ENCODE results near the gene CAPRIN1. TPM values are rescaled to one million over a fixed set of nuclear protein-coding genes. Genes with fewer than 3 reads are reported as not detected.

CAPRIN1 gene
- total and polyA plus RNA-seq, 8 donors = 196 to 263 (median 250) TPM

GRCh38 chr11:34006876-34007275 lies 44.7 kb upstream of the CAPRIN1 start:
- TF ChIP-seq CTCF (IDR thresholded peaks at IDR 0.05) = no peak
- ATAC-seq = no peak
- no peak overlapping the region for H3K4me3 ChIP-seq
- no peaks in the 10 kb centered on the region for H3K9me3 ChIP-seq
- no peak for DNase-seq
- no peaks in the 10 kb centered on the region for H3K27me3 ChIP-seq
- H3K27ac ChIP-seq = no peak overlapping the region
- no peaks in the 10 kb centered on the region for H3K36me3 ChIP-seq
- intact Hi-C loops (cut with DNase I) = no loop called here
- H3K4me1 ChIP-seq = no peaks in the 10 kb centered on the region

GRCh38 chr11:34012734-34013133 lies 38.8 kb upstream of the CAPRIN1 start:
- Histone ChIP-seq H3K27me3 (no peaks in the 10 kb centered on the region), H3K4me1 (no peaks in the 10 kb centered on the region), H3K9me3 (no peaks in the 10 kb centered on the region), H3K4me3 (no peak overlapping the region), H3K27ac (no peak overlapping the region), H3K36me3 (no peaks in the 10 kb centered on the region)
- intact Hi-C loops (cut with DNase I) = no loop called here
- no peak for TF ChIP-seq CTCF (IDR thresholded peaks at IDR 0.05)
- ATAC-seq = no peak
- no peak for DNase-seq

GRCh38 chr11:34013898-34014571 lies 37.5 kb upstream of the CAPRIN1 start:
- H3K27me3 ChIP-seq = no peaks in the 10 kb centered on the region
- no peak for DNase-seq
- intact Hi-C loops (cut with DNase I) = no loop called here
- H3K4me1 ChIP-seq = no peaks in the 10 kb centered on the region
- TF ChIP-seq CTCF (IDR thresholded peaks at IDR 0.05) = no peak
- ATAC-seq = no peak
- H3K4me3 ChIP-seq = no peak overlapping the region
- H3K9me3 ChIP-seq = no peaks in the 10 kb centered on the region
- H3K27ac ChIP-seq = no peak overlapping the region
- H3K36me3 ChIP-seq = no peaks in the 10 kb centered on the region

GRCh38 chr11:34021977-34022735 lies 29.4 kb upstream of the CAPRIN1 start:
- no peak overlapping the region for H3K4me3 ChIP-seq
- no peaks in the 10 kb centered on the region for H3K27me3 ChIP-seq
- ATAC-seq = no peak
- no peak for DNase-seq
- no peaks in the 10 kb centered on the region for H3K36me3 ChIP-seq
- H3K27ac ChIP-seq = no peak overlapping the region
- TF ChIP-seq CTCF (IDR thresholded peaks at IDR 0.05) = no peak
- H3K4me1 ChIP-seq = no peaks in the 10 kb centered on the region
- H3K9me3 ChIP-seq = peaks cover 0 to 15% of the 10 kb centered on the region in 2 donors
- intact Hi-C loops (cut with DNase I) = no loop called here

- no peaks in the 10 kb centered on the region for H3K27me3 ChIP-seq
- intact Hi-C loops (cut with DNase I) = no loop called here
- H3K36me3 ChIP-seq = no peaks in the 10 kb centered on the region
- H3K4me3 ChIP-seq = no peak overlapping the region
- no peak overlapping the region for H3K27ac ChIP-seq
- no peak for DNase-seq
- peaks cover 0 to 15% of the 10 kb centered on the region in 2 donors for H3K9me3 ChIP-seq
- no peak for TF ChIP-seq CTCF (IDR thresholded peaks at IDR 0.05)
- no peak for ATAC-seq
- peaks cover 0 to 2% of the 10 kb centered on the region in 2 donors for H3K4me1 ChIP-seq
Observed at GRCh38 chr11:34026432-34026831, 25.1 kb upstream of the CAPRIN1 start.

All from left lung (tissue), 10 donors.